ENCODE measurements around the gene IDNK.

Gene IDNK

GRCh38 chr9:83655433-83655832 lies 32.5 kb downstream of the IDNK start:
- H3K4me1 Mint-ChIP-seq, result peaks cover 5% of the 10 kb centered on the region
- H3K9me3 Mint-ChIP-seq, result no peaks in the 10 kb centered on the region
- H3K27me3 Mint-ChIP-seq, result no peaks in the 10 kb centered on the region
- no peak overlapping the region for H3K4me3 Mint-ChIP-seq
- peak overlapping the region; percentile 10 for H3K27ac Mint-ChIP-seq
- H3K36me3 Mint-ChIP-seq, result peaks cover 37% of the 10 kb centered on the region

GRCh38 chr9:83656032-83656680 lies 33.2 kb downstream of the IDNK start:
- Mint-ChIP-seq H3K27ac (peak overlapping the region; percentile 84), H3K36me3 (peaks cover 36% of the 10 kb centered on the region), H3K4me1 (peaks cover 5% of the 10 kb centered on the region), H3K27me3 (no peaks in the 10 kb centered on the region), H3K9me3 (no peaks in the 10 kb centered on the region), H3K4me3 (no peak overlapping the region)

GRCh38 chr9:83656952-83657351 lies 34.0 kb downstream of the IDNK start:
- Mint-ChIP-seq H3K4me1 (peaks cover 5% of the 10 kb centered on the region), H3K27ac (no peak overlapping the region), H3K36me3 (peaks cover 31% of the 10 kb centered on the region), H3K4me3 (no peak overlapping the region), H3K27me3 (no peaks in the 10 kb centered on the region), H3K9me3 (no peaks in the 10 kb centered on the region)

- peaks cover 14% of the 10 kb centered on the region for H3K36me3 Mint-ChIP-seq
- H3K9me3 Mint-ChIP-seq, result no peaks in the 10 kb centered on the region
- no peak overlapping the region for H3K4me3 Mint-ChIP-seq
- H3K4me1 Mint-ChIP-seq, result peaks cover 17% of the 10 kb centered on the region
- no peak overlapping the region for H3K27ac Mint-ChIP-seq
- no peaks in the 10 kb centered on the region for H3K27me3 Mint-ChIP-seq
Observed at GRCh38 chr9:83662933-83663332, 40.0 kb downstream of the IDNK start.

GRCh38 chr9:83665580-83666200 lies 42.7 kb downstream of the IDNK start:
- no peak overlapping the region for H3K4me3 Mint-ChIP-seq
- peaks cover 26% of the 10 kb centered on the region for H3K4me1 Mint-ChIP-seq
- H3K27me3 Mint-ChIP-seq, result no peaks in the 10 kb centered on the region
- H3K27ac Mint-ChIP-seq, result no peak overlapping the region
- H3K36me3 Mint-ChIP-seq, result peaks cover 10% of the 10 kb centered on the region
- H3K9me3 Mint-ChIP-seq, result no peaks in the 10 kb centered on the region

- Mint-ChIP-seq H3K4me3 (no peak overlapping the region), H3K36me3 (peaks cover 17% of the 10 kb centered on the region), H3K4me1 (peaks cover 41% of the 10 kb centered on the region), H3K27me3 (no peaks in the 10 kb centered on the region), H3K27ac (no peak overlapping the region), H3K9me3 (no peaks in the 10 kb centered on the region)
Observed at GRCh38 chr9:83669067-83669466, 46.1 kb downstream of the IDNK start.

- no peaks in the 10 kb centered on the region for H3K27me3 Mint-ChIP-seq
- peaks cover 46% of the 10 kb centered on the region for H3K4me1 Mint-ChIP-seq
- no peak overlapping the region for H3K27ac Mint-ChIP-seq
- no peaks in the 10 kb centered on the region for H3K9me3 Mint-ChIP-seq
- H3K4me3 Mint-ChIP-seq, result no peak overlapping the region
- H3K36me3 Mint-ChIP-seq, result peaks cover 17% of the 10 kb centered on the region
Observed at GRCh38 chr9:83670381-83670780, 47.4 kb downstream of the IDNK start.

- Mint-ChIP-seq H3K4me1 (peaks cover 35% of the 10 kb centered on the region), H3K36me3 (peaks cover 13% of the 10 kb centered on the region), H3K27ac (no peak overlapping the region), H3K27me3 (no peaks in the 10 kb centered on the region), H3K9me3 (no peaks in the 10 kb centered on the region), H3K4me3 (no peak overlapping the region)
Observed at GRCh38 chr9:83671451-83671850, 48.5 kb downstream of the IDNK start.

- Mint-ChIP-seq H3K36me3 (peaks cover 16% of the 10 kb centered on the region), H3K9me3 (no peaks in the 10 kb centered on the region)
Observed at GRCh38 chr9:83675466-83675865, 52.5 kb downstream of the IDNK start.

GRCh38 chr9:83677596-83677995 lies 54.7 kb downstream of the IDNK start:
- Mint-ChIP-seq H3K27ac (no peak overlapping the region), H3K27me3 (no peaks in the 10 kb centered on the region), H3K36me3 (peaks cover 13% of the 10 kb centered on the region), H3K4me1 (peaks cover 25% of the 10 kb centered on the region), H3K9me3 (no peaks in the 10 kb centered on the region), H3K4me3 (no peak overlapping the region)

More at GRCh38 chr9:83675466-83675865, 52.5 kb downstream of the IDNK start:
- Mint-ChIP-seq H3K4me3 (no peak overlapping the region), H3K27ac (no peak overlapping the region), H3K4me1 (peaks cover 31% of the 10 kb centered on the region), H3K27me3 (no peaks in the 10 kb centered on the region)

GRCh38 chr9:83680233-83680632 lies 57.3 kb downstream of the IDNK start:
- H3K4me1 Mint-ChIP-seq, result peaks cover 19% of the 10 kb centered on the region
- H3K9me3 Mint-ChIP-seq, result no peaks in the 10 kb centered on the region
- no peak overlapping the region for H3K4me3 Mint-ChIP-seq
- no peaks in the 10 kb centered on the region for H3K27me3 Mint-ChIP-seq
- peaks cover 12% of the 10 kb centered on the region for H3K36me3 Mint-ChIP-seq
- no peak overlapping the region for H3K27ac Mint-ChIP-seq

- peaks cover 12% of the 10 kb centered on the region for H3K36me3 Mint-ChIP-seq
- H3K4me1 Mint-ChIP-seq, result peaks cover 28% of the 10 kb centered on the region
- no peaks in the 10 kb centered on the region for H3K9me3 Mint-ChIP-seq
- no peak overlapping the region for H3K4me3 Mint-ChIP-seq
- no peaks in the 10 kb centered on the region for H3K27me3 Mint-ChIP-seq
- peak overlapping the region; percentile 36 for H3K27ac Mint-ChIP-seq
Observed at GRCh38 chr9:83681490-83681889, 58.5 kb downstream of the IDNK start.

- Mint-ChIP-seq H3K4me3 (peak overlapping the region; percentile 46), H3K27me3 (no peaks in the 10 kb centered on the region), H3K36me3 (peaks cover 4% of the 10 kb centered on the region), H3K4me1 (peaks cover 81% of the 10 kb centered on the region), H3K27ac (peak overlapping the region; percentile 71), H3K9me3 (no peaks in the 10 kb centered on the region)
Observed at GRCh38 chr9:83688921-83689320, 66.0 kb downstream of the IDNK start.

GRCh38 chr9:83691492-83691891 lies 68.5 kb downstream of the IDNK start:
- Mint-ChIP-seq H3K27me3 (no peaks in the 10 kb centered on the region), H3K27ac (peak overlapping the region; percentile 14), H3K4me3 (no peak overlapping the region), H3K9me3 (no peaks in the 10 kb centered on the region), H3K4me1 (peaks cover 87% of the 10 kb centered on the region), H3K36me3 (no peaks in the 10 kb centered on the region)
